Measurements from ENCODE around the gene KRTAP9-3.
"Not testable (repeated sequence)": the region's sequence is repeated elsewhere in the genome, so short reads cannot be mapped to it uniquely, and the experiment has no call there.

The KRTAP9-3 gene

GRCh38 chr17:41254861-41255260, 22.6 kb downstream of the KRTAP9-3 start:
- DNase-seq = no peak

GRCh38 chr17:41255381-41256290, 23.4 kb downstream of the KRTAP9-3 start, which contains the start of gene KRTAP9-9:
KRTAP9-9 (plus strand) TSS chr17:41255384.
- peak; percentile 55 for DNase-seq

- DNase-seq = peak; percentile 50
Measured at GRCh38 chr17:41256291-41256685, 24.0 kb downstream of the KRTAP9-3 start.

- DNase-seq = no peak
Measured at GRCh38 chr17:41258406-41258805, 26.2 kb downstream of the KRTAP9-3 start.

DNA sequence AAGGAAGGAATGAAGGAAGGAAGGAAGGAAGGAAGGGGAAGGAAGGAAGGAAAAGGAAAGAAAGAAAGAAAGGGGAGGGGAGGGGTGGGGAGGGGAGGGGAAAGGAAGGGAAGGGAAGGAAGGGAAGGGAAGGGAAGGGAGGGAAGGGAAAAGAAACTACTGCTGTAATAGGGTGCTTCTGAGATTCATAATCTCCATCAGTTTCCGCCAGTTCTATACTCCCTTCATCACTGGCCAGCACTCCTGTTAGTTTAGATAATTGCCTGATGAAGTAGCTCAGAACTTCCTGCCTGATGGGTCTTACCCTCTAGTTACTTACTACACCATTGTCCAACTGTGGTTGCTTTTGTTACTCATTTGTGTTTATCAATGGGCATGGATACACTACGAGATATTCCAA, 31.0 kb downstream of the KRTAP9-3 start:
- no peak for DNase-seq

GRCh38 chr17:41264599-41264998, 32.4 kb downstream of the KRTAP9-3 start:
- no peak for DNase-seq

- no peak for DNase-seq
Measured at GRCh38 chr17:41265078-41265477, 32.8 kb downstream of the KRTAP9-3 start, which contains the start of gene KRTAP9-6. KRTAP9-6 (plus strand) TSS chr17:41265378; CDS start chr17:41265378, 0 bp downstream.

DNA sequence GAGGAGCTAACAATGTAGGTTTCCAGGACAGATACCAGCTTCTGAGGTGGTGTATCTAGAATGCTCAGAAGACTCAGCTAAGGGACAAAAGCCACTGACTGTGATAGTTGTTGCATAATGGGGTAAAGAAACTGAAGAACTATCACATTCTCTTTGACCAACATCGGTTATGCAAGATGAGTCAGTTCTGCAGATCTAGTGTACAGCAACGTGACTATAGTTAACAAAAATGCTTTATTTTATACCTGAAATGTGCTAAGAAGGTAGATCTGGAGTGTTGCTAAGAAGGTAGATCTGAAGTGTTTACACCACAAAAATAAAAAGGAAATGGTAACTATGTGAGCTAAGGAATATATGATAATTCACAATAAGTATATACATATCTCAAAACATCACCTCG, 35.5 kb downstream of the KRTAP9-3 start:
- no peak for DNase-seq

DNA sequence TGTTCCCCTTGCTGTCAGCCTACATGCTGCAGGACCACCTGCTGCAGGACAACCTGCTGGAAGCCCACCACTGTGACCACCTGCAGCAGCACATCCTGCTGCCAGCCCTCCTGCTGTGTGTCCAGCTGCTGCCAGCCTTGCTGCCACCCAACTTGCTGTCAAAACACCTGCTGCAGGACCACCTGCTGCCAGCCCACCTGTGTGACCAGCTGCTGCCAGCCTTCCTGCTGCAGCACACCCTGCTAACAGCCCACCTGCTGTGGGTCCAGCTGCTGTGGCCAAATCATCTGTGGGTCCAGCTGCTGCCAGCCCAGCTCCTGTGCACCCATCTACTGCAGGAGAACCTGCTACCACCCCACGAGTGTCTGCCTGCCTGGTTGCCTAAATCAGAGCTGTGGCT, 39.1 kb downstream of the KRTAP9-3 start:
- DNase-seq = not testable (repeated sequence)

GRCh38 chr17:41271858-41272257, 39.6 kb downstream of the KRTAP9-3 start:
- DNase-seq = no peak

DNA sequence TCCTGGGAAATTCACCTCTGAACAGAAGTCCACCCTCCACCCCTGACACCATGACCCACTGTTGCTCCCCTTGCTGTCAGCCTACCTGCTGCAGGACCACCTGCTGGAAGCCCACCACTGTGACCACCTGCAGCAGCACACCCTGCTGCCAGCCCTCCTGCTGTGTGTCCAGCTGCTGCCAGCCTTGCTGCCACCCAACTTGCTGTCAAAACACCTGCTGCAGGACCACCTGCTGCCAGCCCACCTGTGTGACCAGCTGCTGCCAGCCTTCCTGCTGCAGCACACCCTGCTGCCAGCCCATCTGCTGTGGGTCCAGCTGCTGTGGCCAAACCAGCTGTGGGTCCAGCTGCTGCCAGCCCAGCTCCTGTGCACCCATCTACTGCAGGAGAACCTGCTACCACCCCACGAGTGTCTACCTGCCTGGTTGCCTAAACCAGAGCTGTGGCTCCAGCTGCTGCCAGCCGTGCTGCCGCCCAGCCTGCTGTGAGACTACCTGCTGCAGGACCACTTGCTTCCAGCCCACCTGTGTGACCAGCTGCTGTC, 43.5 kb downstream of the KRTAP9-3 start, which contains the start of gene KRTAP9-7:
Gene KRTAP9-7, plus strand, starts transcription at position 51 of the 543 bp plus-strand sequence. Its CDS starts 0 bp downstream, at position 51.
- DNase-seq = not testable (repeated sequence)

GRCh38 chr17:41278176-41278955, 46.1 kb downstream of the KRTAP9-3 start:
- DNase-seq = peak; percentile 11

All from fibroblast of upper back skin (primary cell).